ENCODE measurements around the gene SLC9A9.

The SLC9A9 gene

DNA sequence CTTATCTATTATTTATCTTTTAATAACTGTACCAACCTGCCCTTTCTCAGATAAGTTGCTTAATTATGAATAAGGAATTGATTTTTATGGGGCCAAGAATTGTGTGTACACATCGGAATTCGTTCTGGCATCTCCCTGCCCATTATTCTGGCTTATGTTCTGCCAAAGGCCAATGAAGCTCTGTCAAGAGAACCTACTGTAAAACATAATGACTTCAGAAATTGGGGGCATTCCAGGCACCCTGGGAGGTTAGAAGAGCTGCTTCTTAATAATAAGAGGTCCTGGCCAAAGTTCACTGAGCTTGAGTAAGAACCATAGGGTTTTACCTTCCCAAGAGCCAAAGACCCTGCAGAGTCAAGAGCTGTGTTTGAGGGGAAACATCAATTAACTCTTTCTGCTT lies 261.7 kb downstream of the SLC9A9 start:
- DNase-seq, result no peak

- no peak for DNase-seq
These were observed 262.4 kb downstream of the SLC9A9 start for GRCh38 chr3:143585720-143586456.

DNA sequence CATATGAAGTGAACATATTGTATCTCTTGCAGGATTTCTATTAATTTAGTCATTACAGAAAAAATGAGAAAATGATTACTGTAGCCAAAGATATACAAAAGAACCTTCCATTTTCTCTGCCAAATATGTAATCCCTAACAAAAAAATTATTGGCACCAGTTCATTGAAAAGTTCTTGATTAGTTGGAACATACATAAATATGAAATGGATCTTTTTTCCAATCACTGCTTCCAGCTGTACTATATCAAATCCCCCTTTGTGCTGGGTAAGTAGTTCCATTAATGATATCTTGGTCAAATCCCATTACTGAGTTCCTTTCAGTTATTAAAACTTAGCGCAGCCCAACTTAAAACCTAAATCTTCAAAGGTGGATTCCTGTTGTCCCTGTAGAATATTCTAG lies 263.8 kb downstream of the SLC9A9 start:
- no peak for DNase-seq

GRCh38 chr3:143581972-143582722 lies 266.1 kb downstream of the SLC9A9 start:
- no peak for DNase-seq

GRCh38 chr3:143578810-143579435 lies 269.3 kb downstream of the SLC9A9 start:
- no peak for DNase-seq

- DNase-seq, result no peak
These were observed 271.5 kb downstream of the SLC9A9 start for GRCh38 chr3:143576568-143577270.

- DNase-seq, result no peak
These were observed 273.3 kb downstream of the SLC9A9 start for GRCh38 chr3:143574933-143575332.

GRCh38 chr3:143573610-143574303 lies 274.5 kb downstream of the SLC9A9 start:
- DNase-seq, result no peak

DNA sequence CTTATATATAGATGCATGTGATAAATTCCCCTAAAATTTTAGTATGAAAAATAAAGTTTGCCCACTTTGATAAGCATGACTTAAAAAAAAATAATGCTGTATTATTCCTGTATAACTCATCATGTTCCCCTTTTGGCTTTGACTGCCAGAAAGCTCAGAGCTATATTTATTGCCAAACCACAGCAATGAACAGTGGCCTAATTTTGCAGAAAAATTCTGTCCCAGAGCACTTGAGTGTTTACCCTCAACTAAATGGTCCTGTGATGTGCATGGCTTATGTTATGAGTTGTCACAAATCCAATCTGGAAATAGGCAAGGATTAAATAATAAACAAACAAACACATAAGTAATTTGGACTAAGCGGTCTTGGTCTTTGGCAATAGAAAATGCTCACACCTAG lies 276.7 kb downstream of the SLC9A9 start:
- DNase-seq, result no peak

- DNase-seq, result no peak
These were observed 280.4 kb downstream of the SLC9A9 start for GRCh38 chr3:143567823-143568222.

DNA sequence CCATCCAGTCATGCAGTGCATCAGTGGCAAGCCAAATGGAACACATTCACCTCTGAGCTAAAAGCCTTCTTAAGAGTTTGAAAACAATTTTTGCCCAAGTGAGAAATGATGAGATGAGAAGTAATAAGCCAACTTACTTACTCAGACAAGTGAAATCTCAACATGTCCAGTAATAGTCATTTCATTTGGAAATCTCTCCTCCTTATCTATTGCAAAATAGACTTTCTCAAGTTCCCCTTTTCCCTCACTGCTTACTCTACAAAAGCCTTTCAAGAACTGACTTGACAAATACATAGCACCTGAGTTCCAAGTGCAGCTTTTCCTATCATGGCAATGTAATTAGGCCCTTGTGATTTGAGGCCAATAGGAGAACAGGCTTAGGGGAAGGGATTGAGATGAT lies 282.3 kb downstream of the SLC9A9 start:
- no peak for DNase-seq

- DNase-seq, result no peak
These were observed 284.5 kb downstream of the SLC9A9 start for GRCh38 chr3:143563786-143564185.

- no peak for DNase-seq
These were observed 285.5 kb downstream of the SLC9A9 start for GRCh38 chr3:143562789-143563188.

- DNase-seq, result no peak
These were observed 289.0 kb downstream of the SLC9A9 start for GRCh38 chr3:143559296-143559695.

DNA sequence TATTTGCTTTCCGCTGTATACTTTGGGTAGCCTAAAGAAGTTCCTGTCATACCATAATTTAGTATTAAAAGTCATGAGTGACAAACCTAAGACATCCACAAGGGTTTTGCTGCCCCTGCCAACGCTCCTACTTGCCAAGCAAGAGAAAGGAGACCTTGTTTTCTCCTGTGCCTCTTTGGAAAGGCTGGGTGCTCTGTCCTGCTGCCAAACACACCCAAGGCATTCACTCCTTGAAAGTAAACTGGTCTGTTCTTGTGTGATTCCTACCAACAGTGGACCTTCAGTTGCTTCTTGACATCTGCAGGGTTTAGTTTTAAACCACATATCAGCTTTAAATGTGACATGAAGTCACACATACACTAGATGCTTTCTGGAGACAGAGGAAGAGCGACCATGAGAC lies 295.4 kb downstream of the SLC9A9 start:
- DNase-seq, result no peak

DNA sequence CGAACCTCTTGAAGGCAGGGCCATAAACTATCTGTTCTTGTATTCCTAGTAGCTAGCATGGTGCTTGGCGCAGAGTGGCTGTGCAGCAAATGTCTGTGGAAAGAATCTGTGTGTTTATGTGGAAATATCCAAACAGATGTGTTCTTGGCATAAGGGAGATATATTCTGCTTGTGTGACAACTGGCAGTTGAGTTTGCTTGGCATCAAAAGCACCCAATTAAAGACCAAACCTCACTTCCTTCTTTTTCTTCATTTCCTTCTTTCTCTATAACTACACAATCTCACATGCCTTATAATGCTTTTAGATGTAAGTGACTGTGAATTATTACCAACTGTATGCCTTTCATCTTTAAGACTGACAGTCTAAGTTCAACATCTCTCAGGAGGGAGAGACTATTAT lies 296.5 kb downstream of the SLC9A9 start:
- no peak for DNase-seq

DNA sequence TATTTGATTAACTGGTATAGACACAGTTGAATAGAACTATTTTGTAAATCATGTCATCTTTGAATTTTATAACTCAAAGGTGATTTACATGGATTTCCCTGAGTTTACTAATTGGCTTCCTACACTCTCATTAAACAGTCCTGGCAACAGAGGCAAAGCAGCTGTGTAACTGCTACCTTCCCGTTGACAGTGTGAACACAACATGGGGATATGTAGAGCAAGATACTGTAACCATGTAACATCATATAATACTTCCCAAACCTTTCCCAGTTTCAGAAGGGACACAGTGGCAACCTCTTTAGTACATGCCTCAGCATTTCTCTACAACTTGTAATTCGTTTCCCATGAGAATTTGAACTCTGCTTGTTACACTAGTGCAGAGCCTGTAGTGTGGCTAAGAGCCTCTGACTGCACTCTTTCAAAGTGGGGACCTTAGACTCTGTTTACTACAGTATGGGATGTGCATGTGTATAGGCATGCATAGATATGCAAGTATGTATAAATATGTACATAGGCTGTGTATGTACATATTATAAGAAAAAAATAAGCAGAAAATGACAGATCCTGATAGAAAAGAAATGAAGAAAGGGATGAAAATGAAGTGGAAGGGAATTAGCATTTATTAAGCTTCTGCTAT lies 299.3 kb downstream of the SLC9A9 start:
- DNase-seq, result no peak

- DNase-seq, result no peak
These were observed 299.9 kb downstream of the SLC9A9 start for GRCh38 chr3:143548393-143548792.

DNA sequence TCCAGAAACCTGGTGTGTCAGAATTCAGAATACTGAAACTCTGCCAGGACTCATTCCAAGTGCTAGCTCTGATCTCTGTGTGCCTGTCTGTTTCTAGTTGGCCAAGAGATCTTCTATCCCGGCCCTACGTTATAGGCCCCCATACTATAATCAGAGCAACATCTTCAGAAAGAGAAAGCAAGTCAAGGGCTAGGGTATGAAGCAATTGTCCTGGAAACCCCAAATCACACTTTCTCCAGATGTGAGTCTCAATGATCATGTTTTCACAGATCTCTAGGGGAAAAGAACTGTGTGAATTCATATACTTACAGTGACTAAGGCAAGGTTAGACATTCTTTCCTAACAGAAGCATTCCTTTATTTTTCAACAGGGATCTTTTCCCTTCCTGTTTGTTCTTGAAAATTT lies 309.7 kb downstream of the SLC9A9 start:
- no peak for DNase-seq

GRCh38 chr3:143538061-143538460 lies 310.2 kb downstream of the SLC9A9 start:
- no peak for DNase-seq

DNA sequence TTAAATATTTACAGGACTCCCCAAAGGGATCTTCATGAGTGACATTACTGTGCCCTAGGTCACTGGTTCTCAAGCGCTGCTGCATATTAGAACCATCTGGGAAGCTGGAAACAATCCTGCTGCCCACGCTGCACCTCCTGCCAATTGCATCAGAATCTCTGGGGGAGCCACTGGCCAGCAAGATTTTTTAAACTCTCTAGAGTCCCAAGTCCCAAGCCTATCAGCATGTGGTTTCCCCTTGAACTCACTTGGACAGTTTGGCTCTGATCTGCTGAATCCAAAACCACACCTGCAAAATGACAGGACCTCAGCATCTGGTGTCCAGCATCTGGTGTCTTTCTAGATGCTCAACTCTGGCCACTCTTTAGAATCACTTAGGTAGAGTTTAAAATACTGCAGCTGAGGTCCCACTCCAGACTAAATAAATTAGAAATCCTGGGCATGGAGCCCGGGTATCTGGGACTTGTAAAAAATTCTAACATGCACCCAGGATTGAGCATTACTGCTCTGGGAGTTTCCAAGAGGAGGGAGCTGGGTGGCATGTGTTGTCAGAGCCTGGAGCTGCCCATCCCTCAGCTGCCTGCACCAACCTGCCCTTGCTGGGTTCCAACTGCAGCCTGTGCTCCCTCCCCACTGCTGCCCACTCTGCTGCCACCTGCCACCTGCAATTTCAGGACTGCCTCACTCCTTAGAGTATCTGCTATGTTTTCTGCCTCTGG lies 311.3 kb downstream of the SLC9A9 start:
- no peak for DNase-seq

Measured in NCI-H1092 (cell line).